Vagina (tissue), 2 donors: ENCODE data around the gene WT1. TPM values are rescaled to one million over a fixed set of nuclear protein-coding genes. Genes with fewer than 3 reads are reported as not detected.
A peak's percentile ranks its signal among the peaks of the same experiment; 100 is the strongest.

Experiments used
- DNase-seq, 2 donors: peaks; one replicate each; pipeline ENCODE4 v3.0.0-alpha.2; 2017; ENCODE audit errors: extremely low spot score in 2 of 2
- H3K27ac ChIP-seq: fragments of 200-600 bp; sonication (generic); one replicate; pipeline ENCODE4 v1.5.1; 2019
- H3K27me3 ChIP-seq: fragments of 200-600 bp; sonication (generic); one replicate; pipeline ENCODE4 v1.5.1; 2019
- H3K36me3 ChIP-seq, 2 donors: fragments of 200-600 bp; sonication (generic); one replicate each; pipeline ENCODE4 v1.5.1; 2017 to 2019
- H3K4me1 ChIP-seq: fragments of 200-600 bp; sonication (generic); one replicate; pipeline ENCODE4 v1.5.1; 2019
- H3K4me3 ChIP-seq, 2 donors: fragments of 200-600 bp; sonication (generic); 1 replicate in 1 of 2; 2 replicates in 1 of 2; pipeline ENCODE4 v1.5.1; 2016 to 2019
- H3K9me3 ChIP-seq: fragments of 200-600 bp; sonication (generic); one replicate; pipeline ENCODE4 v1.5.1; 2019
- CTCF ChIP-seq, 3 experiments: fragments of 450-650 bp in 2 of 3; fragments of 200-600 bp in 1 of 3; sonication (generic) in 1 of 3; IDR thresholded peaks; one replicate each; pipeline ENCODE4 v1.5.1; 2017 to 2019; ENCODE audit warnings: antibody characterized with exemption in 3 of 3, mild to moderate bottlenecking in 2 of 3, moderate library complexity in 2 of 3
- POLR2A ChIP-seq, 2 donors: fragments of 450-650 bp; IDR thresholded peaks; one replicate each; pipeline ENCODE4 v1.6.1; 2017; ENCODE audit warnings: antibody characterized with exemption in 2 of 2, mild to moderate bottlenecking in 2 of 2, moderate library complexity in 2 of 2
- POLR2AphosphoS5 ChIP-seq, 2 donors: sonication (generic); formaldehyde crosslinking; IDR thresholded peaks; one replicate each; pipeline ENCODE4 v1.9.0; 2017; ENCODE audit warnings: antibody characterized with exemption in 2 of 2, mild to moderate bottlenecking in 2 of 2, low read depth in 1 of 2; ENCODE audit not compliant: insufficient read depth in 1 of 2
- intact Hi-C: fragments of 100-400 bp; cut with DNase I; formaldehyde crosslinking; loops from one replicate; pipeline ENCODE4 v1.15.1; 2023
- total RNA-seq: library from RNA; depleted of rRNA; stranded (reverse); fragments of >200 nt; gene quantifications from one replicate; pipeline ENCODE4 v1.2.3, GENCODE V29; 2016

WT1 gene
- total RNA-seq, 1 donor from 2014 or later, result 32.7 TPM

- DNase-seq, result no peak
- intact Hi-C loops, result no loop called here
- Histone ChIP-seq H3K4me3 (peak overlapping the region in 1 of 2 donors; percentile 83), H3K9me3 (no peaks in the 10 kb centered on the region), H3K27ac (peak overlapping the region; percentile 89), H3K36me3 (no peaks in the 10 kb centered on the region), H3K4me1 (peaks cover 28% of the 10 kb centered on the region), H3K27me3 (no peaks in the 10 kb centered on the region)
- TF ChIP-seq CTCF (IDR thresholded peaks at IDR 0.05) (no peak), POLR2AphosphoS5 (IDR thresholded peaks at IDR 0.05; ENCODE audit: insufficient read depth in 1 of 2, low read depth in 1 of 2) (no peak), POLR2A (IDR thresholded peaks at IDR 0.05) (no peak)
Measured at GRCh38 chr11:32427935-32428664, 7.2 kb downstream of the WT1 start.

- Histone ChIP-seq H3K27ac (peak overlapping the region; percentile 89), H3K4me1 (peaks cover 28% of the 10 kb centered on the region), H3K36me3 (no peaks in the 10 kb centered on the region), H3K4me3 (peak overlapping the region in 1 of 2 donors; percentile 83), H3K9me3 (no peaks in the 10 kb centered on the region), H3K27me3 (no peaks in the 10 kb centered on the region)
- intact Hi-C loops, result no loop called here
- no peak for DNase-seq
- TF ChIP-seq POLR2AphosphoS5 (IDR thresholded peaks at IDR 0.05; ENCODE audit: insufficient read depth in 1 of 2, low read depth in 1 of 2) (no peak), POLR2A (IDR thresholded peaks at IDR 0.05) (no peak), CTCF (IDR thresholded peaks at IDR 0.05) (no peak)
Measured at GRCh38 chr11:32427616-32427934, 7.8 kb downstream of the WT1 start.

- no peak for DNase-seq
- intact Hi-C loops, result no loop called here
- Histone ChIP-seq H3K4me3 (peak overlapping the region in 1 of 2 donors; percentile 83), H3K27ac (peak overlapping the region; percentile 13), H3K9me3 (no peaks in the 10 kb centered on the region), H3K27me3 (no peaks in the 10 kb centered on the region), H3K4me1 (peaks cover 22% of the 10 kb centered on the region), H3K36me3 (no peaks in the 10 kb centered on the region)
- TF ChIP-seq POLR2AphosphoS5 (IDR thresholded peaks at IDR 0.05; ENCODE audit: insufficient read depth in 1 of 2, low read depth in 1 of 2) (no peak), POLR2A (IDR thresholded peaks at IDR 0.05) (no peak)
Measured at GRCh38 chr11:32426819-32427615, 8.3 kb downstream of the WT1 start.

GRCh38 chr11:32426192-32426591, 9.1 kb downstream of the WT1 start:
- no peak overlapping the region for H3K27ac ChIP-seq
- H3K9me3 ChIP-seq, result no peaks in the 10 kb centered on the region
- H3K27me3 ChIP-seq, result no peaks in the 10 kb centered on the region
- no peak for DNase-seq
- intact Hi-C loops, result no loop called here
- TF ChIP-seq CTCF (IDR thresholded peaks at IDR 0.05) (no peak), POLR2A (IDR thresholded peaks at IDR 0.05) (no peak), POLR2AphosphoS5 (IDR thresholded peaks at IDR 0.05; ENCODE audit: insufficient read depth in 1 of 2, low read depth in 1 of 2) (no peak)
- peak overlapping the region in 1 of 2 donors; percentile 83 for H3K4me3 ChIP-seq
- H3K36me3 ChIP-seq, result no peaks in the 10 kb centered on the region
- H3K4me1 ChIP-seq, result peaks cover 21% of the 10 kb centered on the region

GRCh38 chr11:32425761-32426160, 9.6 kb downstream of the WT1 start:
- intact Hi-C loops, result no loop called here
- Histone ChIP-seq H3K36me3 (no peaks in the 10 kb centered on the region), H3K9me3 (no peaks in the 10 kb centered on the region), H3K27me3 (no peaks in the 10 kb centered on the region), H3K4me3 (no peak overlapping the region), H3K27ac (no peak overlapping the region), H3K4me1 (peaks cover 21% of the 10 kb centered on the region)
- TF ChIP-seq POLR2AphosphoS5 (IDR thresholded peaks at IDR 0.05; ENCODE audit: insufficient read depth in 1 of 2, low read depth in 1 of 2), result no peak
- DNase-seq, result no peak

GRCh38 chr11:32422545-32422944, 12.8 kb downstream of the WT1 start:
- Histone ChIP-seq H3K9me3 (no peaks in the 10 kb centered on the region), H3K27me3 (no peaks in the 10 kb centered on the region), H3K4me3 (no peak overlapping the region), H3K4me1 (peaks cover 8% of the 10 kb centered on the region), H3K36me3 (no peaks in the 10 kb centered on the region), H3K27ac (no peak overlapping the region)
- DNase-seq, result no peak
- TF ChIP-seq CTCF (IDR thresholded peaks at IDR 0.05) (no peak), POLR2AphosphoS5 (IDR thresholded peaks at IDR 0.05; ENCODE audit: insufficient read depth in 1 of 2, low read depth in 1 of 2) (no peak), POLR2A (IDR thresholded peaks at IDR 0.05) (no peak)
- intact Hi-C loops, result no loop called here
